ENCODE data around the gene CEP112. TPM values are rescaled to one million over a fixed set of nuclear protein-coding genes. Genes with fewer than 3 reads are reported as not detected.

Gene CEP112
- total and polyA plus RNA-seq, 2 of the 13 experiments (the other 11 are each of a cell fraction or from before 2014, with no cell fraction given), result 1.2 to 3.4 TPM

GRCh38 chr17:66114609-66115008 is 77.3 kb downstream of the CEP112 start:
- no peaks in the 10 kb centered on the region for H3K27me3 ChIP-seq (ENCODE audit: control insufficient read depth in 1 of 2, insufficient read depth in 2 of 2, low read length in 2 of 2)
- ChIA-PET CTCF (ENCODE audit: low intra/inter-chr PET ratio, low total read pairs) (no interaction called here), POLR2A (no interaction called here)
- H4K20me1 ChIP-seq (ENCODE audit: insufficient read depth, low read length), result no peaks in the 10 kb centered on the region
- 60% methylated on average over 2 of the region's 2 CpGs for WGBS (ENCODE audit: low lambda C conversion rate)
- intact Hi-C loops (cut with micrococcal nuclease; ENCODE audit: unreplicated experiment), result no loop called here
- H3K4me1 ChIP-seq (ENCODE audit: insufficient read depth, low read length), result no peaks in the 10 kb centered on the region
- no peak for DNase-seq (ENCODE audit: low spot score)
- in situ Hi-C loops (cut with HindIII; ENCODE audit: extremely low pct_ligation_motif_present, low pct_unique_long_range_greater_than_20kb), result no loop called here
- FAIRE-seq, result no peak
- no peak overlapping the region for H2AFZ ChIP-seq (ENCODE audit: low read length)
- H3K27ac ChIP-seq (ENCODE audit: extremely low read length, insufficient read depth, low read length), result no peak overlapping the region
- BruUV-seq (replicated peaks), result no TSS peak
- no peaks in the 10 kb centered on the region for H3K79me2 ChIP-seq (ENCODE audit: insufficient read depth, low read length)
- no peak overlapping the region for H3K4me2 ChIP-seq (ENCODE audit: low read depth, low read length)
- H3K36me3 ChIP-seq (replicated peaks in 1 of 2; ENCODE audit: control insufficient read depth in 1 of 2, insufficient read depth in 2 of 2, low read length in 2 of 2), result no peaks in the 10 kb centered on the region
- peaks cover 7% of the 10 kb centered on the region; the same call in 1 of the 2 replicates for H3K9me3 ChIP-seq (ENCODE audit: low read length)
- ATAC-seq, result no peak
- H3K4me3 ChIP-seq (replicated peaks in 1 of 3; ENCODE audit: insufficient read depth in 1 of 3, low read depth in 2 of 3, low read length in 3 of 3), result no peak overlapping the region
- H3K9ac ChIP-seq (ENCODE audit: insufficient read depth, low read depth, low read length), result no peak overlapping the region
- TF ChIP-seq E2F2 (CRISPR knock-in tag; IDR thresholded peaks at IDR 0.05; ENCODE audit: borderline replicate concordance) (no peak), POLR2AphosphoS5 (IDR thresholded peaks at IDR 0.05; ENCODE audit: low read depth, low read length) (no peak), NFAT5 (CRISPR knock-in tag; IDR thresholded peaks at IDR 0.05) (no peak), ZNF331 (CRISPR knock-in tag; IDR thresholded peaks at IDR 0.05) (no peak), ZBTB44 (CRISPR knock-in tag; IDR thresholded peaks at IDR 0.05) (no peak), RARG (CRISPR knock-in tag; IDR thresholded peaks at IDR 0.05; ENCODE audit: low read depth) (no peak), ZNF766 (CRISPR knock-in tag; IDR thresholded peaks at IDR 0.05; ENCODE audit: borderline replicate concordance) (no peak), ZFP36 (IDR thresholded peaks at IDR 0.05; ENCODE audit: borderline replicate concordance, low read depth, low read length, partially characterized antibody) (no peak), ZNF597 (CRISPR knock-in tag; IDR thresholded peaks at IDR 0.05) (no peak), MXD4 (CRISPR knock-in tag; IDR thresholded peaks at IDR 0.05) (no peak), ZNF232 (CRISPR knock-in tag; IDR thresholded peaks at IDR 0.05; ENCODE audit: borderline replicate concordance) (no peak), ZNF746 (CRISPR knock-in tag; IDR thresholded peaks at IDR 0.05) (no peak), NFE2L1 (CRISPR knock-in tag; IDR thresholded peaks at IDR 0.05; ENCODE audit: borderline replicate concordance) (no peak), ZNF275 (CRISPR knock-in tag; IDR thresholded peaks at IDR 0.05; ENCODE audit: borderline replicate concordance) (no peak)

Data from HepG2 (cell line).